Thoracic aorta (tissue), 2 donors: ENCODE data around the gene COLEC12. TPM values are rescaled to one million over a fixed set of nuclear protein-coding genes. Genes with fewer than 3 reads are reported as not detected.
A peak's percentile ranks its signal among the peaks of the same experiment; 100 is the strongest.

Experiments used
- ATAC-seq: fragments of 150-250 bp; one replicate; pipeline ENCODE4 v1.8.0; 2017; ENCODE audit warnings: low read depth; ENCODE audit not compliant: insufficient number of reproducible peaks, low FRiP score
- DNase-seq: peaks from one replicate; pipeline ENCODE4 v3.0.0-alpha.2; 2020; ENCODE audit warnings: low spot score
- H3K27ac ChIP-seq, 2 donors: fragments of 200-600 bp; sonication (generic); 1 replicate in 1 of 2; 2 replicates in 1 of 2; pipeline ENCODE4 v1.5.1; 2016; ENCODE audit warnings: mild to moderate bottlenecking in 2 of 2, moderate library complexity in 2 of 2
- H3K27me3 ChIP-seq: fragments of 200-600 bp; sonication (generic); replicated peaks from 2 replicates; pipeline ENCODE4 v1.6.0; 2016; ENCODE audit warnings: mild to moderate bottlenecking; ENCODE audit not compliant: insufficient read depth
- H3K36me3 ChIP-seq: fragments of 200-600 bp; sonication (generic); one replicate; pipeline ENCODE4 v1.5.1; 2016
- H3K4me1 ChIP-seq, 2 donors: fragments of 200-600 bp; sonication (generic); 1 replicate in 1 of 2; 2 replicates in 1 of 2; pipeline versions ENCODE4 v1.5.1 to v1.6.0; 2016; ENCODE audit warnings: low read depth in 2 of 2, mild to moderate bottlenecking in 1 of 2; ENCODE audit not compliant: control insufficient read depth in 1 of 2
- H3K4me3 ChIP-seq: fragments of 200-600 bp; sonication (generic); 2 replicates; pipeline ENCODE4 v1.5.1; 2016; ENCODE audit warnings: mild to moderate bottlenecking
- H3K9me3 ChIP-seq: fragments of 200-600 bp; sonication (generic); 2 replicates; pipeline ENCODE4 v1.5.1; 2016
- total RNA-seq, 2 donors: library from RNA; depleted of rRNA; stranded (reverse); fragments of >200 nt; gene quantifications; one replicate each; pipeline versions ENCODE4 v1.1.0 to v1.2.3, GENCODE V29; 2016
- TF ChIP-seq, protein P1 (sequence below): fragments of 200-600 bp; sonication (generic); IDR thresholded peaks from one replicate; pipeline ENCODE4 v1.5.1; 2019; ENCODE audit warnings: antibody characterized with exemption

The COLEC12 gene
- 10 to 100 TPM; 19.3 to 21.3 TPM for total RNA-seq

DNA sequence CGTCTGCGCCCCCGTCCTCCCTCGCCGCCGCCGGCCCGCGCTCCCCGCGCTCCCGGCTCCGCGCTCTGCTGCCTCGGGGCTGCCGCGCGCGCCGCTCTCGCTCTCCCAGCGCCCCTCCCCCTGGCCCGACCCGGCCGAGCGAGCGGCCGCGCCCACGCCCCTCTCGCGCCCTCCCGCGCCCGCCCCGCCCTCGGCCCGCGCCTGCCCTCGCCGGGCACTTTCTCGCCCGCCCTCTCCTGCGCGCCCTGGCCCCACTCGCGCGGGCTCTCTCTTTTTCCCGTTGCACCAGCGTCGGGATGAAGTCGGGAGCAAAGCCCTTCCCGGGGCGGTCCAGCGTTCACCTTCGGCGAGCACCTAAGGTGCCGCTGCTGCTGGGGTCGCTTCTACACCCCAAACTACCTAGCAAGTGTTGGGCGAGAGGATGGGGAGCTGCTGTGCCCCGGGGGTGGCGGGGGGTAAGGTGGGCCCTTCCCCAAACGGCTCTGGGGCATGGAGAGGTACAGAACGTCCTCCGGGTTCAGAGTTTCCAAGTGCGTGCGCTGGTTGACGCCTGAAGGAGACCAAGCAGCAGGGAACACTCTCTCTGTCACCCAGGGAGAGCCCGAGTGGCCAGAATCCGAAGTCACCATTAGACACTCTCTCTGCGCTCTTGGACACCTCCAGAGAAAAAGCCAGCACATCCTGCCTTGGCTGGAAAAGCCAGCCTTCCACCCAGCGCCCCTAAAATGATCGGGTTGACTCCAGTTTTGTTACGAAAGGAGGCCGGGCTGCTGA is at the start of gene COLEC12:
Gene COLEC12, minus strand, starts transcription at position 70 of the 774 bp plus-strand sequence. CDS start 187 bp downstream, outside the sequence.
- DNase-seq = no peak

DNA sequence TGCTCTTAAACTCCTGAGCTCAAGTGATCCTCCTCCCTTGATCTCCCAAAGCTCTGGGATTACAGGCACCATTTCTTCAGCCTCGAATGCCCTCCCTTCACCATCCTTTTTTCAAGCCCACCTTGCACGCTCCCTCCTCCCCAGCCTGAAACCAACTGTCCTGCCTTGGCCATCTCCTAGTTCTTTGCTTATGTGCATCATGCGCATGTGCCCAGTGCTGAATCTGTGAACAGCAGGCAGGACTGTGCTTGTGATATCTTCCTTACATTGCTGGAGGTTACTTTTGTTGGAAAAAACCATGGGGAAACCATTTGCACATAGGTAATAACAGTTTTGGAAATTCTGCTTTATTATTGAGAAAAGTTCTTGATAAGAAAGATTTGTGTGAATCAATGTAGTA is 49.5 kb upstream of the COLEC12 start:
- no peak overlapping the region for H3K4me3 ChIP-seq
- H3K9me3 ChIP-seq = no peaks in the 10 kb centered on the region
- peaks cover 0 to 5% of the 10 kb centered on the region in 2 donors for H3K4me1 ChIP-seq
- H3K27me3 ChIP-seq = no peaks in the 10 kb centered on the region
- H3K36me3 ChIP-seq = no peaks in the 10 kb centered on the region
- H3K27ac ChIP-seq = no peak overlapping the region
- TF ChIP-seq, protein P1, sequence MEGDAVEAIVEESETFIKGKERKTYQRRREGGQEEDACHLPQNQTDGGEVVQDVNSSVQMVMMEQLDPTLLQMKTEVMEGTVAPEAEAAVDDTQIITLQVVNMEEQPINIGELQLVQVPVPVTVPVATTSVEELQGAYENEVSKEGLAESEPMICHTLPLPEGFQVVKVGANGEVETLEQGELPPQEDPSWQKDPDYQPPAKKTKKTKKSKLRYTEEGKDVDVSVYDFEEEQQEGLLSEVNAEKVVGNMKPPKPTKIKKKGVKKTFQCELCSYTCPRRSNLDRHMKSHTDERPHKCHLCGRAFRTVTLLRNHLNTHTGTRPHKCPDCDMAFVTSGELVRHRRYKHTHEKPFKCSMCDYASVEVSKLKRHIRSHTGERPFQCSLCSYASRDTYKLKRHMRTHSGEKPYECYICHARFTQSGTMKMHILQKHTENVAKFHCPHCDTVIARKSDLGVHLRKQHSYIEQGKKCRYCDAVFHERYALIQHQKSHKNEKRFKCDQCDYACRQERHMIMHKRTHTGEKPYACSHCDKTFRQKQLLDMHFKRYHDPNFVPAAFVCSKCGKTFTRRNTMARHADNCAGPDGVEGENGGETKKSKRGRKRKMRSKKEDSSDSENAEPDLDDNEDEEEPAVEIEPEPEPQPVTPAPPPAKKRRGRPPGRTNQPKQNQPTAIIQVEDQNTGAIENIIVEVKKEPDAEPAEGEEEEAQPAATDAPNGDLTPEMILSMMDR = no peak
- DNase-seq (no peak), ATAC-seq (no peak)

More for the DNA sequence above, at the start of gene COLEC12:
- TF ChIP-seq, protein P1 = no peak
- Histone ChIP-seq H3K27me3 (no peaks in the 10 kb centered on the region), H3K4me1 (peaks cover 0 to 24% of the 10 kb centered on the region in 2 donors), H3K9me3 (no peaks in the 10 kb centered on the region), H3K36me3 (no peaks in the 10 kb centered on the region), H3K4me3 (peak within 1 kb of the TSS; percentile 72), H3K27ac (no peak within 1 kb of the TSS)
- no peak for ATAC-seq

DNA sequence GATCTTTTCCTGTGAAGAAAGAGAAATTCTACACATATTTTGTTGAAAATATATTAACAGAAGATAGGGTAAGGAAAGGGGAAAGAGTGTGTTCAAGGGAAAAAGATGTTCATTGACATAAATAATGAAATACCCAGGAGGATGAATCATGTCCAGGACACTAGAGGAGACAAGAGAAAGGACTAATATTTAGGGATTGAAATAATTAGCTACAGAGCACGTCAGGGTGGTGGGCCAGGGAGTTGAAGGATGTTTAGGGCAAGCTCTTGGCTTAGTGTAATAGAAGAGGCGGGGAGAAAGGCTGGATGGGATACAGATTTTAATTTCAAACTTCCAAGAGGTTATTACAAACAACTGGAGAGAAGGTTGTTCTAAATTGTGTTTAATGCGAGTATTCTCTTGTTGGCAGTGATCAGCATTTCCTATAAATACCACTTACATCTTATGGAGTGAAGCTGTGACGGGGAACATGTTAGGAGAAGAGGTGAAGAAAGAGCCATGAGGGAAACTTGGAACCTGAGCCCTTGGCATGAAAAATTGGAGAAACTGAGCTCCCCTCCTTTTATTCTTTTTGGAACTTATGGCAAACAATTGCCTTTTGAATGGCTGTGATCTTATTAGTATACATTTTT is 43.1 kb upstream of the COLEC12 start:
- no peaks in the 10 kb centered on the region for H3K27me3 ChIP-seq
- DNase-seq = no peak
- no peaks in the 10 kb centered on the region for H3K36me3 ChIP-seq
- H3K27ac ChIP-seq = no peak overlapping the region
- H3K4me1 ChIP-seq = no peaks in the 10 kb centered on the region
- TF ChIP-seq, protein P1 = no peak
- no peak overlapping the region for H3K4me3 ChIP-seq
- ATAC-seq = no peak
- H3K9me3 ChIP-seq = no peaks in the 10 kb centered on the region

DNA sequence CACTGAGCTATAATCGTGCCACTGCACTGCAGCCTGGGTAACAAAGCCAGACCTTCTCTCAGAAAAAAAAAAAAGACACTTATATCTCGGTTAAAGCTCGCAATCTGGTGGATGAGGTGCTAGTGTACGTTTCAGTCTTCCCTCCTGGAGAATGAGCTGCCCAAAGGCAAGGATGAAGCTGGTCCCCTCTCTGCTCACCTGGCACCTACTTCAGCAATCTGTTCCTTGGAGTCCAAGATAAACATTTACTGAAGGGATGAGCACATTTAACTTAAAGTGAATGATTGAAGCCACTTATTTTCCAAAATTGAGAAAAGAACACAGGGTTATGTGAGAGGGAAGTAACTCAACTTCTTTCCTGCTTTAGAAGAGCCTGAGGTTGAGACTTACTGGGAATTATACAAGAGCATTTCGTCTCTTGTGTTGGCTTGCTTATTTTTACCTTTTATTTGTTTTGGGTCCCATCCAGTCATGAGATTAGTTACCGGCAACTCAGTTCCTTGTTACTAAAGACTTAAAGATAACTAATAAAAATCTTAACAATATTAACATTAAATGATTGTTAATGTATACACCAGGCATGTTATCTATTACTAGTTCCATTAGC is 33.6 kb upstream of the COLEC12 start:
- Histone ChIP-seq H3K4me3 (no peak overlapping the region), H3K27me3 (no peaks in the 10 kb centered on the region), H3K9me3 (no peaks in the 10 kb centered on the region), H3K36me3 (no peaks in the 10 kb centered on the region), H3K4me1 (no peaks in the 10 kb centered on the region), H3K27ac (no peak overlapping the region)
- TF ChIP-seq, protein P1 = no peak
- no peak for DNase-seq
- no peak for ATAC-seq

DNA sequence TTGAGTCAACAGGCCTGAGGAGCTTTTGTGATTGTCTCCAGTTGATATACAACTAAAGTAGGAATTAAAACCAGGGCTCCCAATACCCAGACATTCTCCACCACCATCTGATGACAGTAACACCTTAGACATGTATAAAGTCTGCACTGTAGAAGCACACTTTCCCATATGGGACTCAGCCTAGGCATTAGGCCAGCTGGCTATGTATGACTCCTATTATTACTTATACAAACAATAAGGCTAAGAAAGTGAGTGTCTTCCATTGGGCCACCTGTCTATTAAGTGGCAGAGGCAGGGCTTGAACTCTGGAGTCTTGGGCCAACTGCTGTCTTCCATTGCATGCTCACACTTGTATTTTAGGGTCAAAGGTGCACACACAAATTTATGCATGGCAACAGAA is 32.1 kb upstream of the COLEC12 start:
- no peaks in the 10 kb centered on the region for H3K27me3 ChIP-seq
- H3K4me3 ChIP-seq = no peak overlapping the region
- peaks cover 0 to under 1% of the 10 kb centered on the region in 2 donors for H3K4me1 ChIP-seq
- TF ChIP-seq, protein P1 = no peak
- H3K27ac ChIP-seq = no peak overlapping the region
- DNase-seq (no peak), ATAC-seq (no peak)
- H3K9me3 ChIP-seq = no peaks in the 10 kb centered on the region
- H3K36me3 ChIP-seq = no peaks in the 10 kb centered on the region
